Stomach (tissue), 4 donors: Measurements from ENCODE around the gene C6orf15.

Source experiments
- EP300 ChIP-seq: sonication (generic); formaldehyde crosslinking; IDR thresholded peaks from one replicate; pipeline ENCODE4 v1.6.1; 2017; ENCODE audit warnings: antibody characterized with exemption
- POLR2AphosphoS5 ChIP-seq, 3 donors: sonication (generic); formaldehyde crosslinking; IDR thresholded peaks; one replicate each; pipeline ENCODE4 v1.6.1; 2016; ENCODE audit warnings: antibody characterized with exemption in 3 of 3
- TF ChIP-seq, protein P1 (sequence below), 7 experiments: fragments of 450-650 bp in 4 of 7; fragments of 200-600 bp in 3 of 7; sonication (generic) in 3 of 7; IDR thresholded peaks; one replicate each; pipeline ENCODE4 v1.5.1; 2016 to 2019; ENCODE audit warnings: antibody characterized with exemption in 7 of 7, control low read depth in 2 of 7, mild to moderate bottlenecking in 1 of 7

DNA sequence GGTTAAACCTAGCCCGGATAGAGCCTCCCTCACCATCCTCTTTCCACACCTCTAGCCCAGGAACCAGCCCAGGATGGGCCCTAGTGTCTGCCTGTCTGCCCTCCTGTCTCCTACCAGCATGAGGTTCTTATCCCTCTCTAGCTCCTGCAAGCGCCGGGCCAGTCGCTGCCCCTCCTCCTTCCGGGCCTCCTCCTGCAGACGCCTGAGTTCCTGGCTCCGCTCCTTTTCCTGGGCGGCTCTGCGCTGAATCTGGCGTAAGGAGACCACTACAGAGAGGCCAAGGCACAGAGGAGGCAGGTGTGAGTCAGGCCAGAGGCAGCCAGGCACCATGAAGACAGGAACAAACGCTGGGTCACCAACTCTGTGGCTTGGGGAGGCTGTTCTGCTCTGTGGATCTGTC, 30.8 kb upstream of the C6orf15 start:
- TF ChIP-seq POLR2AphosphoS5 (IDR thresholded peaks at IDR 0.05) (peak in 1 of 3 donors; percentile 21), EP300 (no peak)
- TF ChIP-seq, protein P1, sequence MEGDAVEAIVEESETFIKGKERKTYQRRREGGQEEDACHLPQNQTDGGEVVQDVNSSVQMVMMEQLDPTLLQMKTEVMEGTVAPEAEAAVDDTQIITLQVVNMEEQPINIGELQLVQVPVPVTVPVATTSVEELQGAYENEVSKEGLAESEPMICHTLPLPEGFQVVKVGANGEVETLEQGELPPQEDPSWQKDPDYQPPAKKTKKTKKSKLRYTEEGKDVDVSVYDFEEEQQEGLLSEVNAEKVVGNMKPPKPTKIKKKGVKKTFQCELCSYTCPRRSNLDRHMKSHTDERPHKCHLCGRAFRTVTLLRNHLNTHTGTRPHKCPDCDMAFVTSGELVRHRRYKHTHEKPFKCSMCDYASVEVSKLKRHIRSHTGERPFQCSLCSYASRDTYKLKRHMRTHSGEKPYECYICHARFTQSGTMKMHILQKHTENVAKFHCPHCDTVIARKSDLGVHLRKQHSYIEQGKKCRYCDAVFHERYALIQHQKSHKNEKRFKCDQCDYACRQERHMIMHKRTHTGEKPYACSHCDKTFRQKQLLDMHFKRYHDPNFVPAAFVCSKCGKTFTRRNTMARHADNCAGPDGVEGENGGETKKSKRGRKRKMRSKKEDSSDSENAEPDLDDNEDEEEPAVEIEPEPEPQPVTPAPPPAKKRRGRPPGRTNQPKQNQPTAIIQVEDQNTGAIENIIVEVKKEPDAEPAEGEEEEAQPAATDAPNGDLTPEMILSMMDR (IDR thresholded peaks at IDR 0.05): no peak
